ENCODE measurements around the gene CDKL5. TPM values are rescaled to one million over a fixed set of nuclear protein-coding genes. Genes with fewer than 3 reads are reported as not detected.

The CDKL5 gene
- total RNA-seq, 6 donors from 2014 or later: 17.8 to 47.1 (median 23.4) TPM

DNA sequence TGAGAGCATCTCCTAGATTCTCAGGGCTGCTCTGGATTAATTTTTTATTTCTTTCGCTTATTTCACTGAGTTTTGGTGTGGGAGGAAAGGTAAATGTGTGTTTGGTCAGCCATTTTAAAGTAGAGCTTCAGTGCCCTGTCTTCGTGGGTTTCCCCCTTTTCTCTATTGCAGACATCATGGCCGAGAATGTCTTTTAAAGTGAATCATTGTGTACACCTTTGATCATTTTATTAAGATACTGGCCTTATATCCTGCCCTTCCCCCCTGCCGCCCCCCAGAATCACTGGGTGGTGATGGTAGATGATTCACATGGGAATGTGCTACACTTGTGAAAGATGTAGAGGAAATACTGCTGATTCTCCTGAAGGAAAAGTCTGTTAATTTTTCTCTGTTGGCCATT, 23.8 kb downstream of the CDKL5 start:
- Histone ChIP-seq H3K9me3 (no peaks in the 10 kb centered on the region), H3K36me3 (no peaks in the 10 kb centered on the region), H3K4me1 (peaks cover 0 to 3% (median 1%) of the 10 kb centered on the region in 4 donors), H3K4me3 (no peak overlapping the region), H3K27me3 (no peaks in the 10 kb centered on the region), H3K27ac (no peak overlapping the region)
- ATAC-seq (ENCODE audit: low FRiP score in 2 of 2) (no peak), DNase-seq (no peak)
- no peak for TF ChIP-seq POLR2AphosphoS5 (IDR thresholded peaks at IDR 0.05)
- TF ChIP-seq EP300 (IDR thresholded peaks at IDR 0.05): no peak
- TF ChIP-seq, protein P1, sequence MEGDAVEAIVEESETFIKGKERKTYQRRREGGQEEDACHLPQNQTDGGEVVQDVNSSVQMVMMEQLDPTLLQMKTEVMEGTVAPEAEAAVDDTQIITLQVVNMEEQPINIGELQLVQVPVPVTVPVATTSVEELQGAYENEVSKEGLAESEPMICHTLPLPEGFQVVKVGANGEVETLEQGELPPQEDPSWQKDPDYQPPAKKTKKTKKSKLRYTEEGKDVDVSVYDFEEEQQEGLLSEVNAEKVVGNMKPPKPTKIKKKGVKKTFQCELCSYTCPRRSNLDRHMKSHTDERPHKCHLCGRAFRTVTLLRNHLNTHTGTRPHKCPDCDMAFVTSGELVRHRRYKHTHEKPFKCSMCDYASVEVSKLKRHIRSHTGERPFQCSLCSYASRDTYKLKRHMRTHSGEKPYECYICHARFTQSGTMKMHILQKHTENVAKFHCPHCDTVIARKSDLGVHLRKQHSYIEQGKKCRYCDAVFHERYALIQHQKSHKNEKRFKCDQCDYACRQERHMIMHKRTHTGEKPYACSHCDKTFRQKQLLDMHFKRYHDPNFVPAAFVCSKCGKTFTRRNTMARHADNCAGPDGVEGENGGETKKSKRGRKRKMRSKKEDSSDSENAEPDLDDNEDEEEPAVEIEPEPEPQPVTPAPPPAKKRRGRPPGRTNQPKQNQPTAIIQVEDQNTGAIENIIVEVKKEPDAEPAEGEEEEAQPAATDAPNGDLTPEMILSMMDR (IDR thresholded peaks at IDR 0.05): no peak
- no peak for TF ChIP-seq POLR2A (IDR thresholded peaks at IDR 0.05)
- WGBS, 2 donors: 91 to 95% methylated on average over 4 of the region's 4 CpGs

DNA sequence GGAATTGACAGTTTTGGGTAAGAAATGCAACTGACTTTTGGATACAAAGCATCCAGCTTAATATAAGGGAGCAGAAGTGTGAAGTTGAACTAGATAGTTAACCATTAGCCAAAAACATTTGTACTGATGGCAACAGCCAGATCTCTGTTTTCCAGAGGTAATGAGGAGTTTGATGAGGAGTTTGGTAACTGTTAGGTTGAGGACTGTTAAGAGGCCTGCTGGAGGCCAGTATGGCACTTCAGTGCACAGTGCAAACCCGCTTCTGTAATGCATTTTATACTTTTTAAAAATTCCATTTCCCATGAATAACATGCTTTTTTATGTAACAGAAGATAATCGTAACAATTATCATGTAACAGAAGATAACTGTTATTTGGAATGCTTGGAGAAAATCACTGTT, 30.0 kb downstream of the CDKL5 start:
- Histone ChIP-seq H3K36me3 (no peaks in the 10 kb centered on the region), H3K4me3 (no peak overlapping the region), H3K9me3 (no peaks in the 10 kb centered on the region), H3K4me1 (no peaks in the 10 kb centered on the region), H3K27ac (no peak overlapping the region), H3K27me3 (no peaks in the 10 kb centered on the region)
- WGBS, 2 donors: 53 to 74% methylated on average over 2 of the region's 2 CpGs
- ATAC-seq (ENCODE audit: low FRiP score in 2 of 2) (no peak), DNase-seq (no peak)
- TF ChIP-seq POLR2A (IDR thresholded peaks at IDR 0.05) (no peak), POLR2AphosphoS5 (IDR thresholded peaks at IDR 0.05) (no peak), EP300 (IDR thresholded peaks at IDR 0.05) (no peak)
- TF ChIP-seq, protein P1 (IDR thresholded peaks at IDR 0.05): no peak

DNA sequence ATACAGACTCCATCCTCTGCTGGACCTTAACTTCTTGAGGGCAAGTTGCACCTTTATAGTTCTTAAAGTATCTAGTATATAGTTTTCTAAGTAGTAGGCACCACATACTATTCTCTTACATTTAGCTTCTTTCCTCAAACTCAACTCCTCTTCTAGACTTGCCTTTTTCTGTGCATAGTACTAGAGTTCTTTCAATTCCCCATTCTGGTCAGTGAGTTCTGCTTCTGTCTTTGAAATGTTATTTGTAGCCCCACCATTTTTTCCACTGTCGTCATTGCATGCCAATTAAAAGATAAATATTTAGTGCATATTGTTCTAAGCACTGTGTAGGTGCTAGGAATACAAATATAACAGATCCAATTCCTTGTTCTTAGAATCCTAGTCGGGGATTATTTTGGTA, 31.6 kb downstream of the CDKL5 start:
- H3K27ac ChIP-seq: no peak overlapping the region
- H3K4me3 ChIP-seq: no peak overlapping the region
- TF ChIP-seq, protein P1 (IDR thresholded peaks at IDR 0.05): no peak
- TF ChIP-seq EP300 (IDR thresholded peaks at IDR 0.05) (no peak), POLR2AphosphoS5 (IDR thresholded peaks at IDR 0.05) (no peak), POLR2A (IDR thresholded peaks at IDR 0.05) (no peak)
- no peaks in the 10 kb centered on the region for H3K27me3 ChIP-seq
- 60% methylated on average over 2 of the region's 2 CpGs for WGBS, 2 donors
- H3K36me3 ChIP-seq: no peaks in the 10 kb centered on the region
- ATAC-seq (ENCODE audit: low FRiP score in 2 of 2): no peak
- no peaks in the 10 kb centered on the region for H3K4me1 ChIP-seq
- no peaks in the 10 kb centered on the region for H3K9me3 ChIP-seq
- no peak for DNase-seq

DNA sequence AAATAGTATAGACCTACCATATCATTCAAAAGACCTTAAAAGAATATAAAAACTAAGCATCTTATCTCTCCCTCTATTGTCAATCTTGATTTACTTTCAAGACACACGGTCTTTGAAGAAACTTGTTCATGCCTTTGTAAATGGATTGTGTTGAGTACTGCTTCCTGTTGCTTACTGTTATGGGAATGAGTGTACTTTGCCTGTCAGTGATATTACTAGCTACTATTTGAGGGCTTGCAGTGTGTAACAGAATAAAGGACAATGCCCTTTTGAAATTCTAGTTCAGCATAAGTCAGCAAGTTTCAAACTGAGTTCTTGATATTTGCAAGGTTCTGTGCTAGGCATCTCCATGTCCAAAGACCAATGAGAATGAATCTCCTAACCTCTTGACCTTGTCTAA, 36.0 kb downstream of the CDKL5 start:
- Histone ChIP-seq H3K4me1 (no peaks in the 10 kb centered on the region), H3K36me3 (no peaks in the 10 kb centered on the region), H3K4me3 (no peak overlapping the region), H3K9me3 (no peaks in the 10 kb centered on the region), H3K27me3 (no peaks in the 10 kb centered on the region), H3K27ac (no peak overlapping the region)
- TF ChIP-seq, protein P1 (IDR thresholded peaks at IDR 0.05): no peak
- TF ChIP-seq EP300 (IDR thresholded peaks at IDR 0.05) (no peak), POLR2A (IDR thresholded peaks at IDR 0.05) (no peak), POLR2AphosphoS5 (IDR thresholded peaks at IDR 0.05) (no peak)
- DNase-seq (no peak), ATAC-seq (ENCODE audit: low FRiP score in 2 of 2) (no peak)
- 17 to 64% methylated on average over 1 of the region's 1 CpG for WGBS, 2 donors

DNA sequence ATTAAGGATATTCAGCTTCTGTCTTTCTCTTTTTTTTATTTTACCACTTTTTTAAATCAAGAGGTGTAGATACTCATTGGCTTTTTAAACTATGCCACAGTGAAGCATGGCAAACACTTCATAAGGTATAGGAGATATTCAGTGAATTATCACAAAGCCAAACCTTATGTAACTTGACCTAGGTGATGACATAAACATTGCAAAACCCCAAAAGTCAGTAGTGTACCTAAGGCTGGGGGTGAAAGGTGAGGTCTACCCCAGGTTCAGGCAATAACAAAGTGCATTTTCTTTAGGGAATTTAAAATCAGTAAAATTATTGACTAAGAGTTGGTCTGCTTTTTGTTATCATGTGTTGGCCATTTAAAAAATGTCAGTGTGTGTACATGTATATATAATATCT, 39.1 kb downstream of the CDKL5 start:
- H3K27me3 ChIP-seq: no peaks in the 10 kb centered on the region
- DNase-seq: no peak
- no peak for ATAC-seq (ENCODE audit: low FRiP score in 2 of 2)
- TF ChIP-seq EP300 (IDR thresholded peaks at IDR 0.05) (no peak), POLR2AphosphoS5 (IDR thresholded peaks at IDR 0.05) (no peak), POLR2A (IDR thresholded peaks at IDR 0.05) (no peak)
- TF ChIP-seq, protein P1 (IDR thresholded peaks at IDR 0.05): no peak
- no peaks in the 10 kb centered on the region for H3K9me3 ChIP-seq
- no peaks in the 10 kb centered on the region for H3K4me1 ChIP-seq
- H3K36me3 ChIP-seq: no peaks in the 10 kb centered on the region
- no peak overlapping the region for H3K4me3 ChIP-seq
- H3K27ac ChIP-seq: no peak overlapping the region

Data from upper lobe of left lung (tissue), 6 donors.